ENCODE results near the gene SCAPER. TPM values are rescaled to one million over a fixed set of nuclear protein-coding genes. Genes with fewer than 3 reads are reported as not detected.

The SCAPER gene
- total RNA-seq, 1 donor from 2014 or later: 22.8 TPM

DNA sequence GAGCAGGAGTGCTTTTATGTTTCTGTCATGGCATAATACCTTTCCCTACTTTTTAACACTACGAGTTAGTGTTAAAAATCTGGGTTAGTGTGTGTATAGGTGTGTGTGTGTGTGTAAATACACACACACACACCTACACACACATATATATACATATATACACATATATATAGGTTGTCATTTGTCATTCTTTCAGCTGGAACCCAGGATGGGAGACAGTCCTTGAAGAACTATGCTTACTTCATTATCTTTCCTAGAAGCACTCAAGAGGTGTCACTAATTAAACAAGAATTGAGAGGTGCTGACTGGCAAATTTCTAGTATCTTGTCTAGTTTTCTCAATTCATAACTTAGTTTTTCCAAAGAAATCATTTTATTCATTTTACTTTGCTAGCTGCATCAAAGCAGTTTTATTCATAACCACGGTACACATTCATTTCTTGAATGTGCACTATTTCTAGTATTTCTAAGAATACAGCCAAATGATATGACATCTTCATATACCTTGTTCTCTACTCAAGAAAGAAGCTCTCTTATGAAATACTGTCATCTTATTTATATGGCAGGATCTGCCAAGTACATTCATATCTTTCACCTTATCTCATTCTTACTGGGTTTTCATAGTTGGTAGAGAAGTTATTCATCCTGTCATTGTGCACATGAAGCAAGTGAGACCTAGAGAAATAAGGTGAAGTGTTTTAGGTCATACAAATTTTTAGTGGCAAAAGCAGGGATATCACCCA lies 522.0 kb downstream of the SCAPER start:
- intact Hi-C loops (cut with micrococcal nuclease): no loop called here

DNA sequence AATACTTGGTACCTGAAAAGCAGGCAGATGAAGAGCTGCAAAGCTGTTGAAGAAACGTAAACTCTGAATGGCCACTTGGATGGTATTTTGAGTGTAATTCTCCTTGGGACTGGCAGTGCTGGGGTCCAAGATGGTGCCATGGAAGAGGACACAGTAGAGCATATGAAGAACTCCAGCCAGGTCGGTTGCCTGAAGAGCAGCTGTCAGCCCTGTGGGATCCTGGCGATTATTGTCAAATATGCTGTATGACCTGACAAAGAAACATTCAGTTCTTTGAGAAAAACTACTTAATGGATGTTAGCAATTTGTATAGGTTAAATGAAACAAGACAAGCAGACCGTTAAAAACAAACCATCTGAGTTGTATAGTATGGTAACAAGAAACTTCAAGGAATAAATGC lies 523.8 kb downstream of the SCAPER start:
- H3K27me3 Mint-ChIP-seq (ENCODE audit: low read depth): no peaks in the 10 kb centered on the region
- intact Hi-C loops (cut with micrococcal nuclease): no loop called here
- no peaks in the 10 kb centered on the region for H3K9me3 Mint-ChIP-seq
- H3K4me3 Mint-ChIP-seq (ENCODE audit: low read depth): no peak overlapping the region
- H3K27ac Mint-ChIP-seq: no peak overlapping the region
- no peak for DNase-seq (ENCODE audit: low spot score)
- H3K4me1 Mint-ChIP-seq (ENCODE audit: low read depth): peaks cover 1% of the 10 kb centered on the region
- H3K36me3 Mint-ChIP-seq (ENCODE audit: low read depth): no peaks in the 10 kb centered on the region

More for the DNA sequence above, 522.0 kb downstream of the SCAPER start:
- Mint-ChIP-seq H3K4me1 (ENCODE audit: low read depth) (peaks cover 1% of the 10 kb centered on the region), H3K36me3 (ENCODE audit: low read depth) (no peaks in the 10 kb centered on the region), H3K27me3 (ENCODE audit: low read depth) (no peaks in the 10 kb centered on the region), H3K9me3 (no peaks in the 10 kb centered on the region), H3K27ac (no peak overlapping the region), H3K4me3 (ENCODE audit: low read depth) (no peak overlapping the region)
- no peak for DNase-seq (ENCODE audit: low spot score)

DNA sequence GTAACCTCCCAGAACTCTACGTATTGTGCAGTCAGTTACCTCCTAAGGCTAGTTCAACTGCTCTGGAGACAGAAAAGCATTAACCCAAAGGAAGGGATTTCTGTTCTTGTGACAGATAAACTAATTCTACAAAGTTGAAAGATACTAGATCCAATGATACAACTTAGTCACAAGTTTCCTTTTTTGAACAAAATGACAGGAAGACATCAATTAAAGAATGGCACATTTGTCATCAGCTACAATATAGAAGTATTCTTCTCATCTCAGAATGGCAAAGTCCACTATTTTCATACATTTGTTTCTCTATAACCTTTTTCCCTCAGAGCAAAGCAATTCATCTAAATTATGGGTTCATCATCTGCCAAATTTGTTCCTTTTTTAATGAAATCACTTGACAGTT lies 524.9 kb downstream of the SCAPER start:
- no peak for DNase-seq (ENCODE audit: low spot score)
- Mint-ChIP-seq H3K9me3 (no peaks in the 10 kb centered on the region), H3K36me3 (ENCODE audit: low read depth) (no peaks in the 10 kb centered on the region), H3K27ac (no peak overlapping the region), H3K27me3 (ENCODE audit: low read depth) (no peaks in the 10 kb centered on the region), H3K4me3 (ENCODE audit: low read depth) (no peak overlapping the region), H3K4me1 (ENCODE audit: low read depth) (peaks cover 1% of the 10 kb centered on the region)
- intact Hi-C loops (cut with micrococcal nuclease): no loop called here

DNA sequence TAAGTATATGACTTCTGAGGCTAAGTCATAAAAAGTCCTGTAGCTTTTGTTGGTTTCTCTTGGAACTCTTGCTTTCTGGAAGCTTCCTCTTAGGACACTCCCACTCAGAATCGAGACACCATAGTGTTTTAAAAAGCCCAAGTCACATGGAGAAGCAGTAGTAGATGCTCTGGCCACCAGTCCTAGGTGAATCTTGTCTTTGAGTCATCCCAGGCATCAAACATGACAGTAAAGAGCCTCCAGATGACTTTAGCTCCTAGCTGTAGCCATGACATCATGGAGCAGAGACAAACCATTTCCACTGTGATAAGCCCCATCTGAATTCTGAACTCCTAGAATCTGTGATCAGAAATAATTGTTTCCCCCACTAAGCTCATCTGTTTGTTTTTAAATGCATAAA lies 526.4 kb downstream of the SCAPER start:
- no peak for DNase-seq (ENCODE audit: low spot score)
- Mint-ChIP-seq H3K36me3 (ENCODE audit: low read depth) (no peaks in the 10 kb centered on the region), H3K27ac (no peak overlapping the region), H3K9me3 (no peaks in the 10 kb centered on the region), H3K4me3 (ENCODE audit: low read depth) (no peak overlapping the region), H3K27me3 (ENCODE audit: low read depth) (no peaks in the 10 kb centered on the region), H3K4me1 (ENCODE audit: low read depth) (peaks cover under 1% of the 10 kb centered on the region)
- intact Hi-C loops (cut with micrococcal nuclease): no loop called here

DNA sequence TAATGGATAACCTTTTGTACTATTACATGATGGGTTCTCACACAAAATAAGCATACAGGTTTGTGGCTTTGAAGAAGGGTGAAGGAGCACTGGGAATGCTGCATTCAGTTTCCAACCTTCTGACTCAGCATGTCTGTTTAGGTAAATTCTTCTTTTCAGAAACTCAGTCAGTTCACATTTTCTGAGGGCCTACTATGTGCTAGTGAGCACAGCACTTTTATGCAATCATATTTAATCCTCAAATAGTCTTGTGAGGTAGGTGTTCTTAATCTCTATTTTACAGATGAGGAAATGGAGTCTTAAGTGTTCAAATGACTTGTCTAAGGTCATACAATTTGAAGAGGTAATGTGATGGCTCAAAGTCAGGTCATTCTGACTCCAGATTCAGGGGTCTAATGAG lies 527.4 kb downstream of the SCAPER start:
- Mint-ChIP-seq H3K36me3 (ENCODE audit: low read depth) (no peaks in the 10 kb centered on the region), H3K27ac (no peak overlapping the region), H3K4me3 (ENCODE audit: low read depth) (no peak overlapping the region), H3K9me3 (no peaks in the 10 kb centered on the region), H3K27me3 (ENCODE audit: low read depth) (no peaks in the 10 kb centered on the region), H3K4me1 (ENCODE audit: low read depth) (no peaks in the 10 kb centered on the region)
- DNase-seq (ENCODE audit: low spot score): no peak
- intact Hi-C loops (cut with micrococcal nuclease): no loop called here

DNA sequence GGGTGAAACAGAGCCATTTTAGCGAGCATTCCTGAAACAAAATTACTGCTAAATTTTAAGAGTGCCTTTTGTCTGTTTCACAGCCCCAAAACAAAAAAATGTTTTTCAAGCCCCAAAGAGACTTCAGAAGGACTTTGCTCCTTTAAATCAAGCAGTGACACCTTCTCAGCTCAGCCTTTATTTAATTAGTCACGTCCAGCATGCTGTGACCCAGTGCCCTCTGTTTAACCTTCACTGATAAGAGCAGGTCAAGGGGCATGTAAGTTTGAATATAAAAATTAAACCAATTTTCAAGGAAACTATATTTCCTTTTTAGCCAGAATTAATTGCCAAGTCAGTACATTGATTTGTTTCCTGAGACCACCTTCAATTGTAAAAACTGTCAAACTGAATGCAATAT lies 527.9 kb downstream of the SCAPER start:
- H3K4me1 Mint-ChIP-seq (ENCODE audit: low read depth): no peaks in the 10 kb centered on the region
- no peaks in the 10 kb centered on the region for H3K9me3 Mint-ChIP-seq
- intact Hi-C loops (cut with micrococcal nuclease): no loop called here
- DNase-seq (ENCODE audit: low spot score): no peak
- no peaks in the 10 kb centered on the region for H3K36me3 Mint-ChIP-seq (ENCODE audit: low read depth)
- H3K4me3 Mint-ChIP-seq (ENCODE audit: low read depth): no peak overlapping the region
- H3K27ac Mint-ChIP-seq: no peak overlapping the region
- no peaks in the 10 kb centered on the region for H3K27me3 Mint-ChIP-seq (ENCODE audit: low read depth)

DNA sequence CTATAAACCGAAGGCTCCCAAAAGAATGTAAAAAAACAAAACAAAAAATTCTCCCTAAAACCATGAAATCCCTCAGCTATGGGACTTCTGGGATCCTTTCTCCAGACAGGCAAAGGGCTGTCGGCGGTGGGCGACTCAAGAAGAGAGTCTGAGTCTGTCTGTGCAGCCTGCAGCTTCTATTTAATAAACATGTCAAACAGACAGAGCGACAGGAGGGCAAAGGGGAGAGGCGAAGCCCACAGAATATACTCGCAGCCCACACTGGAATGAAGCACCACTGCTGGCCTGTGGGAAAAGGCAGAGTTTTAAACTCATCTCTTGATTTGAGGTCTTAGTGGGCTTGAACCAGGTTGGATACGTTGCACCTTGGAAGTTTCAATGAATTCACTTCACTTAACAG lies 528.3 kb downstream of the SCAPER start:
- Mint-ChIP-seq H3K27ac (no peak overlapping the region), H3K9me3 (no peaks in the 10 kb centered on the region), H3K36me3 (ENCODE audit: low read depth) (no peaks in the 10 kb centered on the region), H3K27me3 (ENCODE audit: low read depth) (no peaks in the 10 kb centered on the region), H3K4me1 (ENCODE audit: low read depth) (no peaks in the 10 kb centered on the region), H3K4me3 (ENCODE audit: low read depth) (no peak overlapping the region)
- DNase-seq (ENCODE audit: low spot score): no peak
- intact Hi-C loops (cut with micrococcal nuclease): no loop called here

DNA sequence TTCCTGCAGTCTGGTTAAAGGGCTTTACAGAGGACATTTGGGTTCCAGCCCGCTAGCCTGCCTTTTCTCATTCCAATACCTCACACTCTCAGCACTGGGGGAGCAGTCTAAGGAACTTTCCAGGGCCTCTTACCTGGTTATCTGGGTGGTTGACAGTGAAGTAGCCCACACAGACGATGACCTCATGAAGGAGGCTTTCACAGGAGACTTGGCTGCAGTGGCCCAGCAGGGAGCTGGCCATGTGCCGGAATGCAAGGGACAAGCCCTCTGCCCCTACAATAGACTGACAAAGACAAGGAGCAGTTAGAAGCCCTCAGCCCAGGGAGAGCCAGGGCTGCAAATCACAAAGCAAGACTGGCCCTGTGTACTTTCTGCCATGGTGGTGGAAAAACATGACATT lies 529.1 kb downstream of the SCAPER start:
- intact Hi-C loops (cut with micrococcal nuclease): no loop called here
- Mint-ChIP-seq H3K9me3 (no peaks in the 10 kb centered on the region), H3K4me3 (ENCODE audit: low read depth) (no peak overlapping the region)

DNA sequence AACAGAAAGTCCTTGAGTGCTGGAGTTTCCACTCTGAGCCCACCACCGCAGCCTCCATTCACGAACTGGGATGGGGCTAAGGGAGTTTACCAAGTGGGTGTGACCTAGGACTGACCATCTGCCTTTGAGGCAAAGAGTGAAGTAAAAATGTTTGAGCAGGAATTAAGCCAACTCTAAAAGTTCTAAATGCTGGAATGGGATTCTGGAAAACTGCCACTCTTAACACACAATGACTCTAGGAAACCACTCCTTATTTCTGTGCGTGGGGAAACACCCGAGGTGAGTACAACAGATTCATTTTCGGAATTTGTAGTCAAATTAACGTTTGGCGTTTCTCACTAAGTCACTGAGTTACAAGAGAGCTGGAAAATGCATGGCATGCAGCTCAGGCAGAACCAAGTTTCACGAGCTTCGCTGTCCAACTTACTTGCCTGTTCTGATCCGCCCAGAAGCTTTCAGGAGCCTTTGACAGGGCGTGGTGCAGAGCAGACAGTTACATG lies 537.0 kb downstream of the SCAPER start:
- Mint-ChIP-seq H3K4me3 (ENCODE audit: low read depth) (no peak overlapping the region), H3K27me3 (ENCODE audit: low read depth) (no peaks in the 10 kb centered on the region), H3K36me3 (ENCODE audit: low read depth) (no peaks in the 10 kb centered on the region), H3K27ac (no peak overlapping the region), H3K4me1 (ENCODE audit: low read depth) (no peaks in the 10 kb centered on the region), H3K9me3 (no peaks in the 10 kb centered on the region)
- DNase-seq (ENCODE audit: low spot score): no peak
- intact Hi-C loops (cut with micrococcal nuclease): no loop called here

More for the DNA sequence above, 529.1 kb downstream of the SCAPER start:
- no peaks in the 10 kb centered on the region for H3K36me3 Mint-ChIP-seq (ENCODE audit: low read depth)
- H3K4me1 Mint-ChIP-seq (ENCODE audit: low read depth): no peaks in the 10 kb centered on the region
- H3K27ac Mint-ChIP-seq: no peak overlapping the region
- H3K27me3 Mint-ChIP-seq (ENCODE audit: low read depth): no peaks in the 10 kb centered on the region
- no peak for DNase-seq (ENCODE audit: low spot score)

DNA sequence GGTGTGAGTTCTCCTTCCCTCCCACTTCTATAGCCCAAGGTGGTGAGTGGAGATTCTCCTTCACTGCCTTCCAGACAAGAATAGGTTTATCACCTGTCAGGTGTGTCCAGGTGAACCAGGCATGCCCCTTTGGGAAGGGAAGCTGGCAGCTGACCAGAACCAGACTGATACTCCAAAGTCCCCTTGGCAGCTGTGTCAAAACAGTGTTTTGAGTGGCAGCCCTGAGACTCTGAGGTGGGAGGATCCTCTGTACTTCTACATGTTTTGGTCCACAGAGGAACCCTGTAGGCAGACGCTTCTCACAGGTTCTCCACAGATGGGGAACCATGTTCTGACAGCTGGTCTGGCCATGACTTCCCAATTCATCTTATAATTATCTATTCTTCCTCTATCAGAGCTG lies 538.4 kb downstream of the SCAPER start:
- H3K36me3 Mint-ChIP-seq (ENCODE audit: low read depth): no peaks in the 10 kb centered on the region
- H3K27ac Mint-ChIP-seq: no peak overlapping the region

DNA sequence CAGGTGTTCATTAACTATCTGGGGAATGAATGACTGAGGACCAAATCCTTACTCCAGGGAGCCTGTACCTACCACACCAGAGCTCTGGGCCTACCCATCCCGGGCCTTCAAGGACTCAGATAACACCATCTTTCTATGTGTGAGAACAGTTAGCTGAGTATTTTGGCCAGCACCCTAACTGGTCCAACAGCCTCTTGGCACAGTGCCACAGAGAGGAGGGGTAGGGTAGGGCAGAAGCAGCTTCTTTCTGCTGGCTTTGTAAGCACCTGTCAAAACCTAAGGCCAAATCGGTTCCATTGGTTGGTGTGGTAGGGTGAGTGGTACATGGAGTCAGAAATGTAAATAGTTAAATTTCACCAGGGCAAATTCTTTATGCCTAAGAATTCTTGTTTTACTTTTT lies 541.9 kb downstream of the SCAPER start:
- intact Hi-C loops (cut with micrococcal nuclease): no loop called here
- H3K27ac Mint-ChIP-seq: no peak overlapping the region
- no peaks in the 10 kb centered on the region for H3K4me1 Mint-ChIP-seq (ENCODE audit: low read depth)
- no peaks in the 10 kb centered on the region for H3K9me3 Mint-ChIP-seq
- no peaks in the 10 kb centered on the region for H3K27me3 Mint-ChIP-seq (ENCODE audit: low read depth)
- DNase-seq (ENCODE audit: low spot score): no peak
- no peak overlapping the region for H3K4me3 Mint-ChIP-seq (ENCODE audit: low read depth)
- H3K36me3 Mint-ChIP-seq (ENCODE audit: low read depth): no peaks in the 10 kb centered on the region

More for the DNA sequence above, 538.4 kb downstream of the SCAPER start:
- Mint-ChIP-seq H3K27me3 (ENCODE audit: low read depth) (no peaks in the 10 kb centered on the region), H3K4me1 (ENCODE audit: low read depth) (no peaks in the 10 kb centered on the region), H3K4me3 (ENCODE audit: low read depth) (no peak overlapping the region), H3K9me3 (no peaks in the 10 kb centered on the region)
- DNase-seq (ENCODE audit: low spot score): no peak
- intact Hi-C loops (cut with micrococcal nuclease): no loop called here

DNA sequence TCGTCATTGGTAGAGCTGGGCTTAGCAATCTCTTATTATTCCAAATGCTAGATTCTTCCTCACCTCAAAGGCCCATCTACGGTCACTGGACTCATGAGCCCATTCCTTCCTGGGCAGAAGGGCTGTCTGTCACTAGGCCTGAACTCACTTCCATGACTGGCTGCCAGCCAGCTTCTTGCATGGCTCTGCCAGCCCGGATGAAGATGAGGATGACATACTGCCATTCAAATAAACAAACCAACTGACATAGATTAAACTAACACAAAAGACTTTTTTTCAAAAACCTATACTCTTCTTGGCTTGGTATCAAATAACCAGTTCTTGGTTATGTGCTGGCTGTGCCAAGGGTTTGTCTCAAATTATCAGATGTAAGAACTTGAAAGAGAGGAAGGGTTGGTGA lies 544.7 kb downstream of the SCAPER start:
- H3K27ac Mint-ChIP-seq: no peak overlapping the region
- no peaks in the 10 kb centered on the region for H3K36me3 Mint-ChIP-seq (ENCODE audit: low read depth)
- DNase-seq (ENCODE audit: low spot score): no peak
- H3K4me1 Mint-ChIP-seq (ENCODE audit: low read depth): no peaks in the 10 kb centered on the region
- H3K27me3 Mint-ChIP-seq (ENCODE audit: low read depth): peaks cover 4% of the 10 kb centered on the region
- intact Hi-C loops (cut with micrococcal nuclease): no loop called here
- no peaks in the 10 kb centered on the region for H3K9me3 Mint-ChIP-seq
- no peak overlapping the region for H3K4me3 Mint-ChIP-seq (ENCODE audit: low read depth)

DNA sequence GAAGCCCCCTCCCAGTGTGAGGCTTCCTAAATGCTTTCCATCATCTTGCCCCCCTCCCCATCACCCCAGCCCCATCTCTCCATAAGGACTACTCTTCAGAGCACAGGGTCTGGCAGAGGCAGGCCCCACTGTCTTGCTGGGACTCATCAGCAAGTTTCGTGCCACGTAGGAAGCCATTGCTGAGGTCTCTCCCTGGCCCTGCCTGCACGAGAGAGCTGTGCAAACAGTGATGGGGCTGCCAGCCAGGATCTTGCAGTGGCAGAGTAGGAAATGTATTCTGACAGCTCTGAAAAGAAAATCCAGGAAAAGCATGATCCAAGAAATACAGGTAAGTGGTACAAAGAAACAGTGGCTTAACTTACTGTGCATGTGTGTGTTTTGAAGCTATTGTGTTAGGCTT lies 546.0 kb downstream of the SCAPER start:
- Mint-ChIP-seq H3K36me3 (ENCODE audit: low read depth) (no peaks in the 10 kb centered on the region), H3K4me3 (ENCODE audit: low read depth) (no peak overlapping the region), H3K4me1 (ENCODE audit: low read depth) (no peaks in the 10 kb centered on the region), H3K27me3 (ENCODE audit: low read depth) (peaks cover 5% of the 10 kb centered on the region), H3K27ac (no peak overlapping the region), H3K9me3 (no peaks in the 10 kb centered on the region)
- intact Hi-C loops (cut with micrococcal nuclease): no loop called here
- no peak for DNase-seq (ENCODE audit: low spot score)

DNA sequence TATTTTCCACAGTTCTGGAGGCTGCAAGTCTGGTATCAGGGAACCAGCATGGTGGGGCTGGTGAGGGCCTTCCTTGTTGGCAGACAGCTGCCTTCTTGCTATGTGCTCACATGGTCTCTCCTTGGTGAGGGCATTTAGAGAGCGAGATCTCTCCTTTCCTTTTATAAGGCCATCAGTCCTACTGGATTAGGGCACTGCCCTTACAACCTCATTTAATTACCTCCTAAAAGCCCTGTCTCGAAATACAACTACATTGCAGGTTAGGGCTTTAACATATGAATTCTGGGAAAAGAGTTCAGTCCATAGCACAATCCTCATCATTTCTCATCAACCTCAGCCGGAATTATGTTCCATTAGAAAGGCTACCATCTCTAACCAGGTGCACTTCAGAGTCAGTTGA lies 546.7 kb downstream of the SCAPER start:
- no peak for DNase-seq (ENCODE audit: low spot score)
- intact Hi-C loops (cut with micrococcal nuclease): no loop called here
- Mint-ChIP-seq H3K27ac (no peak overlapping the region), H3K4me3 (ENCODE audit: low read depth) (no peak overlapping the region), H3K36me3 (ENCODE audit: low read depth) (no peaks in the 10 kb centered on the region), H3K4me1 (ENCODE audit: low read depth) (no peaks in the 10 kb centered on the region), H3K27me3 (ENCODE audit: low read depth) (peaks cover 7% of the 10 kb centered on the region), H3K9me3 (no peaks in the 10 kb centered on the region)
